ENCODE results near the gene DRAM2. TPM values are rescaled to one million over a fixed set of nuclear protein-coding genes. Genes with fewer than 3 reads are reported as not detected.
"Not testable (repeated sequence)": the region's sequence is repeated elsewhere in the genome, so short reads cannot be mapped to it uniquely, and the experiment has no call there.

Gene DRAM2
- total RNA-seq, 1 experiment from 2014 or later = 34.4 TPM

DNA sequence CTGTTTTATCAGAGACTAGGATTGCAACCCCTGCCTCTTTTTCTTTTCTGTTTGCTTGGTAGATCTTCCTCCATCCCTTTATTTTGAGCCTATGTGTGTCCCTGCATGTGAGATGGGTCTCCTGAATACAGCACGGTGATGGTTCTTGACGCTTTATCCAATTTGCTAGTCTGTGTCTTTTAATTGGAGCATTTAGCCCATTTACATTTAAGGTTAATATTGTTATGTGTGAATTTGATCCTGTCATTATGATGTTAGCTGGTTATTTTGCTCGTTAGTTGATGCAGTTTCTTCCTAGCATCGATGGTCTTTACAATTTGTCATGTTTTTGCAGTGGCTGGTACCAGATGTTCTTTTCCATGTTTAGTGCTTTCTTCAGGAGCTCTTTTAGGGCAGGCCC lies 62.6 kb downstream of the DRAM2 start:
- peaks cover 64 to 70% of the 10 kb centered on the region in 2 experiments for H3K9me3 Mint-ChIP-seq
- H2BK12ac ChIP-seq (ENCODE audit: insufficient read length, low read depth, low read length); H4K91ac ChIP-seq (ENCODE audit: insufficient read length, low read depth, low read length): not testable (repeated sequence)

More for the DNA sequence above, 62.6 kb downstream of the DRAM2 start:
- H2BK20ac ChIP-seq (ENCODE audit: low read depth, low read length, poor library complexity, severe bottlenecking); H4K20me1 ChIP-seq (ENCODE audit: control insufficient read depth, insufficient read depth, insufficient read length); H3K4me3 Mint-ChIP-seq; H2AFZ ChIP-seq (ENCODE audit: low read length); H3K23ac ChIP-seq (ENCODE audit: insufficient read length, low read depth, low read length); H3K79me1 ChIP-seq (ENCODE audit: insufficient read depth, low read depth, low read length, poor library complexity, severe bottlenecking); H2BK15ac ChIP-seq (ENCODE audit: low read depth, low read length); H3K9me3 ChIP-seq (ENCODE audit: control insufficient read depth, low read depth, low read length); H3K23me2 ChIP-seq (ENCODE audit: insufficient read length, low read depth, low read length, poor library complexity, severe bottlenecking); H2AK5ac ChIP-seq (ENCODE audit: insufficient read length, low read length); H3K56ac ChIP-seq (ENCODE audit: insufficient read length, low read depth, low read length); H3K9ac ChIP-seq (ENCODE audit: extremely low read depth, insufficient read length, low read length); H3K79me2 ChIP-seq (ENCODE audit: insufficient read depth, low read length); H3K27ac ChIP-seq (ENCODE audit: insufficient read length, low read depth, low read length); H3K27me3 ChIP-seq (ENCODE audit: insufficient read depth, low read length); H3K4ac ChIP-seq (ENCODE audit: low read depth, low read length); H3K14ac ChIP-seq (ENCODE audit: insufficient read depth, low read length); H3K18ac ChIP-seq (ENCODE audit: insufficient read length, low read depth, low read length); H3K27ac Mint-ChIP-seq; H3K4me1 Mint-ChIP-seq; H4K5ac ChIP-seq (ENCODE audit: insufficient read length, low read depth, low read length); DNase-seq; H2BK5ac ChIP-seq (ENCODE audit: insufficient read length, low read length); H3K4me2 ChIP-seq (ENCODE audit: insufficient read depth, insufficient read length, low read length); H3K4me1 ChIP-seq (ENCODE audit: insufficient read depth, low read length); H3K27me3 Mint-ChIP-seq (ENCODE audit: low read depth); H3T11ph ChIP-seq (ENCODE audit: low read length); H2BK120ac ChIP-seq (ENCODE audit: low read depth, low read length, poor library complexity, severe bottlenecking); H4K8ac ChIP-seq (replicated peaks; ENCODE audit: insufficient read length, low read depth, low read length): not testable (repeated sequence)
- peaks cover 0 to 17% (median 6%) of the 10 kb centered on the region in 3 experiments; a peak in 5 of 7 replicates for H3K36me3 Mint-ChIP-seq (ENCODE audit: insufficient read depth in 1 of 3, low read depth in 3 of 3)
- no CpG with 5 or more reads among the region's 4 CpGs for WGBS (ENCODE audit: extremely low coverage, insufficient read length, low lambda C conversion rate)

Other genes with a start within 250 kb of the DRAM2 start
- gene LRIF1, start 176.2 kb downstream of the DRAM2 start, total RNA-seq (2021) = 12.8 and 13.6 TPM in 2 replicates
- gene CEPT1, start 130 bp upstream of the DRAM2 start, total RNA-seq (2021) = 33.0 and 33.7 TPM in 2 replicates
- gene DENND2D, start 60.6 kb upstream of the DRAM2 start, total RNA-seq (2021) = 0.11 and 0.29 TPM in 2 replicates
- not detected in 2 replicates for gene CHI3L2, start 87.6 kb upstream of the DRAM2 start, total RNA-seq (2021)
- not detected in 2 replicates for gene CHIA, start 150.8 kb upstream of the DRAM2 start, total RNA-seq (2021)

Data from H9 (cell line).